Ovary (tissue), 9 donors: ENCODE measurements around the gene SPTLC1. TPM values are rescaled to one million over a fixed set of nuclear protein-coding genes. Genes with fewer than 3 reads are reported as not detected.
"Not testable (repeated sequence)": the region's sequence is repeated elsewhere in the genome, so short reads cannot be mapped to it uniquely, and the experiment has no call there.

ENCODE experiments used
- DNase-seq, 5 donors: peaks; one replicate each; pipeline ENCODE4 v3.0.0-alpha.2; 2019 to 2020
- H3K27ac ChIP-seq, 2 donors: fragments of 200-600 bp; one replicate each; pipeline versions ENCODE4 v1.5.1 to v1.8.0; 2019 to 2022
- H3K27me3 ChIP-seq: fragments of 200-600 bp; one replicate; pipeline ENCODE4 v1.8.0; 2022
- H3K36me3 ChIP-seq: fragments of 200-600 bp; sonication (generic); one replicate; pipeline ENCODE4 v1.5.1; 2019
- H3K4me1 ChIP-seq: one replicate; pipeline ENCODE4 v1.8.1; 2013; ENCODE audit warnings: mild to moderate bottlenecking, moderate library complexity; ENCODE audit not compliant: insufficient read depth
- H3K4me3 ChIP-seq: fragments of 200-600 bp; sonication (generic); one replicate; pipeline ENCODE4 v1.5.1; 2017
- H3K9me3 ChIP-seq, 2 donors: fragments of 200-600 bp in 1 of 2; sonication (generic) in 1 of 2; one replicate each; pipeline versions ENCODE4 v1.5.1 to v1.8.1; 2013 to 2019; ENCODE audit warnings: mild to moderate bottlenecking in 1 of 2, moderate library complexity in 1 of 2
- EP300 ChIP-seq: sonication (generic); formaldehyde crosslinking; IDR thresholded peaks from one replicate; pipeline ENCODE4 v1.6.1; 2017; ENCODE audit warnings: antibody characterized with exemption
- POLR2A ChIP-seq: fragments of 450-650 bp; IDR thresholded peaks from one replicate; pipeline ENCODE4 v1.6.1; 2017; ENCODE audit warnings: antibody characterized with exemption, mild to moderate bottlenecking, moderate library complexity
- WGBS, 3 donors: extraction: QIAGEN DNeasy Blood & Tissue Kit in 1 of 3; methylation state at CpG; one replicate each; pipeline versions ENCODE4 v1.1.5 to v1.1.7; 2013 to 2017; 5-methylcytosine and 5-hydroxymethylcytosine counted together
- intact Hi-C, 4 donors: fragments of 100-400 bp; cut with DNase I; formaldehyde crosslinking; loops; one replicate each; pipeline versions ENCODE4 v1.11.0 to v1.15.1; 2022 to 2023
- polyA plus RNA-seq, 2 donors: library from polyadenylated mRNA; stranded (reverse); fragments of 200-250 nt in 1 of 2; fragments of 350-450 nt in 1 of 2; fragmentation: Illumina TruSeq in 1 of 2; extraction: RNeasy Lipid Tissue Mini Kit (QIAGEN cat#74804) in 1 of 2; gene quantifications; one replicate each; pipeline ENCODE4 v1.2.3, GENCODE V29; 2013 to 2014
- total RNA-seq, 7 donors: library from RNA; depleted of rRNA in 2 of 7; stranded (reverse); fragments of >200 nt in 2 of 7; fragmentation: NEBNext Ultra II Directional in 3 of 7; extraction: Animal tissue kit (Norgen Biotek cat#: 25700) in 3 of 7; gene quantifications; one replicate each; pipeline versions ENCODE4 v1.1.0 to v1.2.4, GENCODE V29; 2016 to 2023
- TF ChIP-seq, protein P1 (sequence below), 3 donors: fragments of 450-650 bp in 2 of 3; fragments of 200-600 bp in 1 of 3; IDR thresholded peaks; one replicate each; pipeline versions ENCODE4 v1.5.1 to v1.8.0; 2016 to 2022; ENCODE audit warnings: antibody characterized with exemption in 3 of 3, mild to moderate bottlenecking in 1 of 3
- donor health status: DM: no; HTN: no; CAD: no; lungs with moderate emphysema.
- donor health status: DM: no; HTN: no; CAD: no.
- donor health status: Bipolar disorder and iron deficiency.
- donor health status: DM: yes; HTN: yes; CAD: no.
- donor health status: DM: no; HTN: no; CAD: no.
- donor health status: DM: yes; HTN: yes; CAD: no.

Gene SPTLC1
- total and polyA plus RNA-seq, 9 donors: 54.3 to 80.2 (median 72.0) TPM

DNA sequence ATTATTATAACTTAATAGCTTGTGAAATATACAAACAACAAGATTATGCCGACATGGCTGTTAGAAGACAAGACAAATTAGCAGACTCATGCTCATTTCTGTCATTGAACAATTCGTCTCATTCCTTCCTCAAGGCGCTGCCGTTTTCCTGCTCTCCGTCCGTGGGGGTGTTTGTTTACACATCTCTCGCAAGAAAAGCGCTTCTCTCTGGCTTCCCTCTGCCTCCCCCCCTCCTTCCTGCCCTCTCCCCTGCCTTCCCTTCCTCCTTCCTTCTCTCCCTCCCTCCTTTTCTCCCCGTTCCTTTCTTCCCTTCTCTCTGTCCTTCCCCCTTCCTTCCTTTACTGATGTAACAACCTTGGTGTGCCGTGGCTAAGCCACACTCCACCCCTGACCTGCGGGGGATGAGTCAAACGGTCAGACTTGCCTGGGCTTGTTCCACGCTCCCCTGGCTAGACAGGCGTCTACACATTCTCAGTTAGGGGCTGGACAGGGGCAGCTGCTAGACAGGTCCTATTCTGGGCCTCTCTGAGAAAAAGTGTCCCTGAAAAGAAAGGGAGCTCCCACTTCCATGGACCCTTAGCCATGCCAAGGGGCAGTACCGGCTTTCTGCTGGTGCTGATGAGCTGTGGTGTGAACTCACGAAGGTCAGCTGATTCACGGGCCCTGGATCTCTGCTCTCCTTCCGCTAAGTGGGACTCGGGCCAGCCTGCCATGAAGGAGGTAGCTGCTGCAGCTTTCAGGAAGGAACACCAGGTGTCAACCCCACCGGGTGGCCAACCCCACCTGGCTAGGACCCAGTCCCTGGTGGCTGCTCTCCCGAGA lies 32.0 kb upstream of the SPTLC1 start:
- peak; percentile 79 to 85 (median 82) for DNase-seq
- Histone ChIP-seq H3K4me3 (no peak overlapping the region), H3K27me3 (no peaks in the 10 kb centered on the region), H3K9me3 (no peaks in the 10 kb centered on the region), H3K27ac (peak overlapping the region; percentile 40 to 82), H3K36me3 (no peaks in the 10 kb centered on the region), H3K4me1 (peaks cover 10% of the 10 kb centered on the region)
- 6 to 10% (median 10%) methylated on average over 21 of the region's 21 CpGs for WGBS, 3 donors
- intact Hi-C loops: loop anchor here in 1 of 4 donors (10.0 kb wide), 2 partner anchors 148 to 488 kb away; partner anchors contain the start of gene IARS1
- TF ChIP-seq POLR2A: no peak
- TF ChIP-seq, protein P1, sequence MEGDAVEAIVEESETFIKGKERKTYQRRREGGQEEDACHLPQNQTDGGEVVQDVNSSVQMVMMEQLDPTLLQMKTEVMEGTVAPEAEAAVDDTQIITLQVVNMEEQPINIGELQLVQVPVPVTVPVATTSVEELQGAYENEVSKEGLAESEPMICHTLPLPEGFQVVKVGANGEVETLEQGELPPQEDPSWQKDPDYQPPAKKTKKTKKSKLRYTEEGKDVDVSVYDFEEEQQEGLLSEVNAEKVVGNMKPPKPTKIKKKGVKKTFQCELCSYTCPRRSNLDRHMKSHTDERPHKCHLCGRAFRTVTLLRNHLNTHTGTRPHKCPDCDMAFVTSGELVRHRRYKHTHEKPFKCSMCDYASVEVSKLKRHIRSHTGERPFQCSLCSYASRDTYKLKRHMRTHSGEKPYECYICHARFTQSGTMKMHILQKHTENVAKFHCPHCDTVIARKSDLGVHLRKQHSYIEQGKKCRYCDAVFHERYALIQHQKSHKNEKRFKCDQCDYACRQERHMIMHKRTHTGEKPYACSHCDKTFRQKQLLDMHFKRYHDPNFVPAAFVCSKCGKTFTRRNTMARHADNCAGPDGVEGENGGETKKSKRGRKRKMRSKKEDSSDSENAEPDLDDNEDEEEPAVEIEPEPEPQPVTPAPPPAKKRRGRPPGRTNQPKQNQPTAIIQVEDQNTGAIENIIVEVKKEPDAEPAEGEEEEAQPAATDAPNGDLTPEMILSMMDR (IDR thresholded peaks at IDR 0.05): peak in 1 of 3 donors; percentile 1

- no peaks in the 10 kb centered on the region for H3K9me3 ChIP-seq
- H3K4me1 ChIP-seq: peaks cover 10% of the 10 kb centered on the region
- TF ChIP-seq, protein P1 (IDR thresholded peaks at IDR 0.05): peak in 1 of 3 donors; percentile 3
- TF ChIP-seq EP300 (no peak), POLR2A (no peak)
- WGBS, 3 donors: 5 to 10% (median 6%) methylated on average over 3 of the region's 3 CpGs
- no peak overlapping the region for H3K4me3 ChIP-seq
- intact Hi-C loops: loop anchor here in 1 of 4 donors (10.0 kb wide), 2 partner anchors 148 to 488 kb away; partner anchors contain the start of gene IARS1
- no peaks in the 10 kb centered on the region for H3K36me3 ChIP-seq
- no peaks in the 10 kb centered on the region for H3K27me3 ChIP-seq
- H3K27ac ChIP-seq: peak overlapping the region; percentile 40 to 82
- DNase-seq: peak in 3 of 5 donors; percentile 39 to 52 (median 45)
These were observed 31.4 kb upstream of the SPTLC1 start for GRCh38 chr9:92146610-92147009.

- not testable (repeated sequence) for H3K9me3 ChIP-seq, H3K4me3 ChIP-seq, H3K27me3 ChIP-seq, DNase-seq, H3K36me3 ChIP-seq
- WGBS, 3 donors: 94 to 96% (median 96%) methylated on average over 3 of the region's 3 CpGs
- Histone ChIP-seq H3K27ac (peak overlapping the region in 1 of 2 donors; percentile 82), H3K4me1 (peaks cover 10% of the 10 kb centered on the region)
- intact Hi-C loops: loop anchor here in 1 of 4 donors (10.0 kb wide), 2 partner anchors 149 to 489 kb away; partner anchors contain the start of gene IARS1
These were observed 30.6 kb upstream of the SPTLC1 start for GRCh38 chr9:92145784-92146183.

DNA sequence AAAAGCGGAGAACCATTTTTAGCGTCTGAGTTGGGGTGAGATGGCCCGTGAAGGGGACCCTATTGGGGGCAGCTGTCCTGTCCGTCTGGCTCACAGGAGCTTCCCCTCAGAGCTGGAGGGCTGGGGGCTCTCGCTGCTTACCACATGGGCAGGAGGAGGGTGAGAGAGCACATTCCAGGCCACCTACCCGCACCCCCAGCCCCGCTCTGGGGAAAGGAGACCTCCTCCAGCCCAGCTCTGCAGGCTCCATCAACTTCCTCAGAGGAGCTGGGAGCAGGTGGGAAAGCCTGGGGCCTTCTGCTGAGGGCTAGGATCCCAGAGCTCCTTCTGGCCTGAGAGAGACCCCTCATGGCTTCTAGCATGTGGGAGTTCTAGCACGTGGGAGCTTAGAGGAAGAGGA lies 27.1 kb upstream of the SPTLC1 start:
- TF ChIP-seq POLR2A: no peak
- TF ChIP-seq, protein P1 (IDR thresholded peaks at IDR 0.05): no peak
- Histone ChIP-seq H3K36me3 (no peaks in the 10 kb centered on the region), H3K4me1 (peaks cover 12% of the 10 kb centered on the region), H3K4me3 (no peak overlapping the region), H3K27me3 (no peaks in the 10 kb centered on the region), H3K27ac (no peak overlapping the region), H3K9me3 (no peaks in the 10 kb centered on the region)
- WGBS, 3 donors: 71 to 78% (median 71%) methylated on average over 8 of the region's 8 CpGs
- no peak for DNase-seq
- intact Hi-C loops: loop anchor here in 3 of 4 donors (5.0 to 10.0 kb wide), 4 partner anchors 100 to 510 kb away; partner anchors contain the start of gene IARS1 (in 1 of the 3)
